Osteocyte (in vitro differentiated cells): ENCODE results near the gene BLOC1S5. TPM values are rescaled to one million over a fixed set of nuclear protein-coding genes. Genes with fewer than 3 reads are reported as not detected.

ENCODE experiments used
- DNase-seq: peaks from one replicate; pipeline ENCODE4 v3.0.0; 2021; ENCODE audit warnings: mixed read lengths; ENCODE audit not compliant: unreplicated experiment; ENCODE audit errors: extremely low spot score
- H3K27ac Mint-ChIP-seq: one replicate; pipeline ENCODE4 v1.8.0; 2021; ENCODE audit warnings: mild to moderate bottlenecking, mixed read lengths; ENCODE audit not compliant: unreplicated experiment
- H3K27me3 Mint-ChIP-seq: one replicate; pipeline ENCODE4 v1.8.0; 2021; ENCODE audit warnings: mixed read lengths; ENCODE audit not compliant: unreplicated experiment
- H3K36me3 Mint-ChIP-seq: one replicate; pipeline ENCODE4 v1.8.0; 2021; ENCODE audit warnings: mixed read lengths; ENCODE audit not compliant: unreplicated experiment
- H3K4me1 Mint-ChIP-seq: one replicate; pipeline ENCODE4 v1.8.0; 2021; ENCODE audit warnings: mixed read lengths; ENCODE audit not compliant: unreplicated experiment
- H3K4me3 Mint-ChIP-seq: one replicate; pipeline ENCODE4 v1.8.0; 2021; ENCODE audit warnings: mild to moderate bottlenecking, moderate library complexity, mixed read lengths; ENCODE audit not compliant: unreplicated experiment
- H3K9me3 Mint-ChIP-seq: one replicate; pipeline ENCODE4 v1.8.0; 2021; ENCODE audit warnings: mixed read lengths; ENCODE audit not compliant: unreplicated experiment
- total RNA-seq: library from RNA; stranded (reverse); gene quantifications from 2 replicates; pipeline ENCODE4 v1.2.1, GENCODE V29; 2021
- TF ChIP-seq, protein P1 (sequence below): fragments of 200-600 bp; sonication (generic); IDR thresholded peaks from 2 replicates; pipeline ENCODE4 v1.5.0; 2021; ENCODE audit warnings: antibody characterized with exemption, mild to moderate bottlenecking, moderate library complexity

Gene BLOC1S5
- total RNA-seq, 1 donor from 2014 or later = 11.0 TPM

GRCh38 chr6:8000636-8001035, 63.6 kb downstream of the BLOC1S5 start:
- Mint-ChIP-seq H3K27me3 (no peaks in the 10 kb centered on the region), H3K9me3 (no peaks in the 10 kb centered on the region), H3K27ac (no peak overlapping the region), H3K4me1 (peaks cover 4% of the 10 kb centered on the region), H3K36me3 (no peaks in the 10 kb centered on the region), H3K4me3 (no peak overlapping the region)
- TF ChIP-seq, protein P1, sequence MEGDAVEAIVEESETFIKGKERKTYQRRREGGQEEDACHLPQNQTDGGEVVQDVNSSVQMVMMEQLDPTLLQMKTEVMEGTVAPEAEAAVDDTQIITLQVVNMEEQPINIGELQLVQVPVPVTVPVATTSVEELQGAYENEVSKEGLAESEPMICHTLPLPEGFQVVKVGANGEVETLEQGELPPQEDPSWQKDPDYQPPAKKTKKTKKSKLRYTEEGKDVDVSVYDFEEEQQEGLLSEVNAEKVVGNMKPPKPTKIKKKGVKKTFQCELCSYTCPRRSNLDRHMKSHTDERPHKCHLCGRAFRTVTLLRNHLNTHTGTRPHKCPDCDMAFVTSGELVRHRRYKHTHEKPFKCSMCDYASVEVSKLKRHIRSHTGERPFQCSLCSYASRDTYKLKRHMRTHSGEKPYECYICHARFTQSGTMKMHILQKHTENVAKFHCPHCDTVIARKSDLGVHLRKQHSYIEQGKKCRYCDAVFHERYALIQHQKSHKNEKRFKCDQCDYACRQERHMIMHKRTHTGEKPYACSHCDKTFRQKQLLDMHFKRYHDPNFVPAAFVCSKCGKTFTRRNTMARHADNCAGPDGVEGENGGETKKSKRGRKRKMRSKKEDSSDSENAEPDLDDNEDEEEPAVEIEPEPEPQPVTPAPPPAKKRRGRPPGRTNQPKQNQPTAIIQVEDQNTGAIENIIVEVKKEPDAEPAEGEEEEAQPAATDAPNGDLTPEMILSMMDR = no peak
- DNase-seq = no peak

DNA sequence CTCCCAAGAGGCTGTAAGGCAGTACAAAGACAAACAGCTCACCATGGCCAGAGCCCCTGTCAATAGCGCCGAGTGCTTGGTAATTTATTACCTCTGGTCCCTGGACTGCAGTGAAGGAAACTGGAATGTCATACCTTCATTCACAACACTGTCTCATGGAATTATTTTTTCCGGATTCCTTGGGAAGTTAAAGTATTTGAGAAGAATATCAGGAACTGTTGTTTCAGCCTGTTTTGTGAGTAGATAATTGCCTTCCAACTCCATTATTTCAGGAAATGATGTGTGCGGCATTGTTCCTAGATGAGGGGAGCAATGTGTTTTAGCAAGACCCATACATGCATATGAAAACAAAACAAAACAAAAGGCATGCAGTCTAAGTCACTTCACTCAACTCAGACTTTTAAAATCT, 64.0 kb downstream of the BLOC1S5 start:
- Mint-ChIP-seq H3K27ac (no peak overlapping the region), H3K27me3 (no peaks in the 10 kb centered on the region)
- no peak for DNase-seq

DNA sequence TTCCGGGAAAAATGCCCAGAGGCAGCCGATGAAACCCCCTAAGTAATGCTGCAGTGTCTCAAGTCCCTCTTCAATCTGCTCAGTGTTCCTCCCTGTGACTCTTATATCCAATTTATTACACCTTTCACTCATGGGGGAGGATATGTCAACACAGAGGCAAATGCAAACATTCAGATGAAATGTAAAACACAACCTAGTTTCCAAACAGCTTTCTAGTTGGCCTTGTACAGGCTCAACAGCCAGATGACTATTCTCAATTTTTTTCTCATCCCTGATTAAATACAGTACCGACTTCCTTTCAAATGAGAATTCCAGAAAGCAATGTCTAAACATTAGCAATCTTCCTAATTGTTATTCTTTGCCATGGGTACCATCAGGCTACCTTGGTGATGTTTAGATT, 65.0 kb downstream of the BLOC1S5 start:
- no peak for DNase-seq
- no peaks in the 10 kb centered on the region for H3K36me3 Mint-ChIP-seq
- no peak overlapping the region for H3K4me3 Mint-ChIP-seq
- no peak overlapping the region for H3K27ac Mint-ChIP-seq
- H3K27me3 Mint-ChIP-seq = no peaks in the 10 kb centered on the region
- TF ChIP-seq, protein P1 = no peak
- no peaks in the 10 kb centered on the region for H3K9me3 Mint-ChIP-seq
- peaks cover 4% of the 10 kb centered on the region for H3K4me1 Mint-ChIP-seq

More for the DNA sequence above, 64.0 kb downstream of the BLOC1S5 start:
- TF ChIP-seq, protein P1 = no peak
- Mint-ChIP-seq H3K4me1 (peaks cover 4% of the 10 kb centered on the region), H3K36me3 (no peaks in the 10 kb centered on the region), H3K4me3 (no peak overlapping the region), H3K9me3 (no peaks in the 10 kb centered on the region)

DNA sequence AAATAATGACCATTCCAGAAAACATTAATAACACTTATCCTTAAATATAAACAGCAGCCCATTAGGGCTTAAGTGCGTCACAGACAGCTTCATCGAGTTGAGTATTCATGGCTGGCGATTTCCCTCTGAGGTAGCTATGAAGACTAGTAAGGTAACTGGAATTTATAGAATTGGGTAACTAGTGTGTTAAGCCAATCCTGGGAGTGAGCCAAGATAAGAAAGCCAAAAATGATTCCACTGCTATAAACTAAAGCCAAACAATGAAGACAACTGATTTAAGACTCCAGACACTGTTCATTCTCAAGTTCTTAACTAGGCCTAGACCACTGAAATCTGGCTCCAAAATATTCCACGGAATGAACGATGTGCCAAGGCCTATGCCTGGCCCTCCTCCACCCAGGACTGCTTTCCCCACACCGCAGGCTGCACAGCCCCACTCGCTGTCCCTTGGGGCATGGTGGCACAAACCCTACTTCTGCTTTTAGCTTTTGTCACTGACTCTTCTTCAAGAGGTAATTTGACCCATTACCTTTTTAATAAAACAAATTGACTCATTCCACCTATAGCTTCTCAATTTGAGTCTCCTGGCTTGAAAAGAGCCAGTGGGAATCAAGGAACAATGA, 66.0 kb downstream of the BLOC1S5 start:
- H3K4me3 Mint-ChIP-seq = no peak overlapping the region
- no peak for DNase-seq
- TF ChIP-seq, protein P1 = no peak
- H3K4me1 Mint-ChIP-seq = peaks cover 4% of the 10 kb centered on the region
- no peaks in the 10 kb centered on the region for H3K9me3 Mint-ChIP-seq
- no peaks in the 10 kb centered on the region for H3K27me3 Mint-ChIP-seq
- H3K27ac Mint-ChIP-seq = no peak overlapping the region
- H3K36me3 Mint-ChIP-seq = no peaks in the 10 kb centered on the region

GRCh38 chr6:7997286-7997685, 66.9 kb downstream of the BLOC1S5 start:
- Mint-ChIP-seq H3K27ac (no peak overlapping the region), H3K4me3 (no peak overlapping the region), H3K9me3 (no peaks in the 10 kb centered on the region), H3K36me3 (no peaks in the 10 kb centered on the region), H3K4me1 (peaks cover 11% of the 10 kb centered on the region), H3K27me3 (no peaks in the 10 kb centered on the region)
- TF ChIP-seq, protein P1 = no peak
- DNase-seq = no peak
